Gastrocnemius medialis (tissue), 4 donors: Measurements from ENCODE around the gene RAD21L1. TPM values are rescaled to one million over a fixed set of nuclear protein-coding genes. Genes with fewer than 3 reads are reported as not detected.

ENCODE experiments used
- ATAC-seq, 2 donors: fragments of 150-250 bp; one replicate each; pipeline ENCODE4 v1.9.1; 2016
- DNase-seq, 2 donors: peaks; one replicate each; pipeline ENCODE4 v3.0.0-alpha.2; 2019
- H3K27ac ChIP-seq, 4 donors: fragments of 200-600 bp; sonication (generic); 1 replicate in 1 of 4; 2 replicates in 3 of 4; pipeline ENCODE4 v1.5.1; 2016 to 2018; ENCODE audit warnings: mild to moderate bottlenecking in 2 of 4, moderate library complexity in 1 of 4
- H3K27me3 ChIP-seq, 3 donors: fragments of 200-600 bp; sonication (generic) in 2 of 3; 1 replicate in 1 of 3; 2 replicates in 2 of 3; pipeline versions ENCODE4 v1.5.1 to v1.6.0; 2016 to 2019; ENCODE audit warnings: mild to moderate bottlenecking in 1 of 3, moderate library complexity in 1 of 3
- H3K36me3 ChIP-seq, 2 donors: fragments of 200-600 bp; sonication (generic) in 1 of 2; one replicate each; pipeline ENCODE4 v1.5.1; 2017 to 2018
- H3K4me1 ChIP-seq, 2 donors: fragments of 200-600 bp; sonication (generic) in 1 of 2; one replicate each; pipeline ENCODE4 v1.5.1; 2016 to 2017; ENCODE audit warnings: mild to moderate bottlenecking in 2 of 2
- H3K4me3 ChIP-seq, 4 donors: fragments of 200-600 bp; sonication (generic) in 3 of 4; 1 replicate in 1 of 4; 2 replicates in 3 of 4; pipeline ENCODE4 v1.5.1; 2016 to 2019; ENCODE audit warnings: mild to moderate bottlenecking in 2 of 4
- H3K9me3 ChIP-seq, 3 donors: fragments of 200-600 bp; sonication (generic) in 2 of 3; 1 replicate in 1 of 3; 2 replicates in 2 of 3; pipeline ENCODE4 v1.5.1; 2016 to 2019
- POLR2A ChIP-seq, 2 donors: fragments of 450-650 bp; IDR thresholded peaks; one replicate each; pipeline ENCODE4 v1.6.1; 2017; ENCODE audit warnings: antibody characterized with exemption in 2 of 2, mild to moderate bottlenecking in 2 of 2, moderate library complexity in 2 of 2
- in situ Hi-C, 4 donors: fragments of 200-750 bp; cut with MboI; loops; one replicate each; pipeline versions ENCODE4 v1.15.0 to v1.8.0; 2017; ENCODE audit warnings: low sequenced_read_pairs in 4 of 4
- intact Hi-C: fragments of 100-400 bp; cut with DNase I; formaldehyde crosslinking; loops from one replicate; pipeline ENCODE4 v1.15.1; 2023; ENCODE audit warnings: low total_unique reads
- total RNA-seq, 4 donors: library from RNA; depleted of rRNA; stranded (reverse); fragments of >200 nt; gene quantifications; one replicate each; pipeline versions ENCODE4 v1.1.0 to v1.2.3, GENCODE V29; 2016
- TF ChIP-seq, protein P1 (sequence below), 5 experiments: fragments of 450-650 bp in 3 of 5; fragments of 200-600 bp in 2 of 5; sonication (generic) in 2 of 5; IDR thresholded peaks in 4 of 5; conservative IDR thresholded peaks in 1 of 5; 1 replicate in 4 of 5; 2 replicates in 1 of 5; pipeline ENCODE4 v1.5.1; 2016 to 2019; ENCODE audit warnings: antibody characterized with exemption in 5 of 5, mild to moderate bottlenecking in 3 of 5, moderate library complexity in 3 of 5

The RAD21L1 gene
- total RNA-seq, 4 donors from 2014 or later, result 0.18 TPM; not detected in 3

DNA sequence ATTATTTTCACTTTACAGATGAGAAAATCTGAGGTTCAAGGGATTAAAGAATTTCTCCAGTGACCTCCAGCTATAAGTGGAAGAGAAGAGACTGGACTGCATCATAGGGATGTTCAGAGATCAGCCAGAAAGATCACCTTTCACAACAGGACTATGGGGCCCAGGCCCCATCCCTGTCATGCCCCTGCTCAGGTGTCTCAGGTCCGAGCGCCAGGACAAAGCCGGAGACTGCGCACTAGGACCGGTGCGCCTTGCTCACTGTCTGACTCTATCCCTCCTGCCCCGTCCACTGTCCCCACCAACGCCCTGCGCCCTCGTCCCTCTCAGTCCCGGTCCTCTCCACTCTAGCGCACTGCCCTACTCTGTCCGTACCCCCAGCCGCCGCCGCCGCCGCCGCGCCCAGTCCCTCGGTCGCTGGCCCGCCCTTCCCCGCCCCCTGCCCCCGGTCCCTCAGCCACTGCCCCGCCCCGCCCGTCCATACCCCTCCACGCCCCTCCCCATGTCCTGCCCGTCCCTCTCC lies 521 bp upstream of the RAD21L1 start:
- H3K36me3 ChIP-seq, result no peaks in the 10 kb centered on the region
- TF ChIP-seq, protein P1, sequence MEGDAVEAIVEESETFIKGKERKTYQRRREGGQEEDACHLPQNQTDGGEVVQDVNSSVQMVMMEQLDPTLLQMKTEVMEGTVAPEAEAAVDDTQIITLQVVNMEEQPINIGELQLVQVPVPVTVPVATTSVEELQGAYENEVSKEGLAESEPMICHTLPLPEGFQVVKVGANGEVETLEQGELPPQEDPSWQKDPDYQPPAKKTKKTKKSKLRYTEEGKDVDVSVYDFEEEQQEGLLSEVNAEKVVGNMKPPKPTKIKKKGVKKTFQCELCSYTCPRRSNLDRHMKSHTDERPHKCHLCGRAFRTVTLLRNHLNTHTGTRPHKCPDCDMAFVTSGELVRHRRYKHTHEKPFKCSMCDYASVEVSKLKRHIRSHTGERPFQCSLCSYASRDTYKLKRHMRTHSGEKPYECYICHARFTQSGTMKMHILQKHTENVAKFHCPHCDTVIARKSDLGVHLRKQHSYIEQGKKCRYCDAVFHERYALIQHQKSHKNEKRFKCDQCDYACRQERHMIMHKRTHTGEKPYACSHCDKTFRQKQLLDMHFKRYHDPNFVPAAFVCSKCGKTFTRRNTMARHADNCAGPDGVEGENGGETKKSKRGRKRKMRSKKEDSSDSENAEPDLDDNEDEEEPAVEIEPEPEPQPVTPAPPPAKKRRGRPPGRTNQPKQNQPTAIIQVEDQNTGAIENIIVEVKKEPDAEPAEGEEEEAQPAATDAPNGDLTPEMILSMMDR (IDR thresholded peaks at IDR 0.05 in 4 of 5, conservative IDR thresholded peaks at IDR 0.05 in 1 of 5), result no peak
- no peak for TF ChIP-seq POLR2A (IDR thresholded peaks at IDR 0.05)
- H3K27me3 ChIP-seq, result peaks cover 9 to 32% (median 16%) of the 10 kb centered on the region in 3 donors
- in situ Hi-C loops (no loop called here), intact Hi-C loops (loop anchor here (5.0 kb wide), 1 partner anchor 103 kb away; no protein-coding TSS in a partner anchor)
- peak overlapping the region in 3 of 4 donors; percentile 17 to 38 (median 18) for H3K27ac ChIP-seq
- peaks cover 0 to 11% of the 10 kb centered on the region in 2 donors for H3K4me1 ChIP-seq
- no peaks in the 10 kb centered on the region for H3K9me3 ChIP-seq
- H3K4me3 ChIP-seq, result peak overlapping the region; percentile 51 to 74 (median 55)
- DNase-seq (no peak), ATAC-seq (peak; percentile 46 to 47)

DNA sequence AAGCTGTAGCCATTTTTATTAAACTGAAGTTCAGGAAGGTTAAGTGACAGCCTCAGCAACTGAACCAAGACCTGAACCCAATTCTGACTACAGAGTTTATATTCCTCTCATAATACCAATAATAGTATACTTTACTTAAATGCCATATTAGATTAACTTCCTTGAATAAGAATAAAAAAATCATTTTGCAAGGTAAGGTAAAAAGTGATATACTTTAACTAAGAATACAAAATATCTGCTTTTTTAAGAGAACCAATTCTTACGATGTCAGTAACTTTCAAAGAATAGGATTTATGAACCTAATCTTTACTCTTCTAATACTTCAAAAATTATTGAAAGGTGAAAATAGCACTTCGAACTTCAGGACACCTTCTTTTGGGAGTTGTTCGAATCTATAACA lies 3.7 kb downstream of the RAD21L1 start:
- TF ChIP-seq, protein P1 (IDR thresholded peaks at IDR 0.05 in 4 of 5, conservative IDR thresholded peaks at IDR 0.05 in 1 of 5), result no peak
- TF ChIP-seq POLR2A (IDR thresholded peaks at IDR 0.05), result no peak
- no peak for ATAC-seq
- Histone ChIP-seq H3K36me3 (no peaks in the 10 kb centered on the region), H3K4me1 (peaks cover 0 to 11% of the 10 kb centered on the region in 2 donors), H3K4me3 (no peak overlapping the region), H3K27ac (no peak overlapping the region), H3K9me3 (no peaks in the 10 kb centered on the region), H3K27me3 (peaks cover 9 to 32% (median 16%) of the 10 kb centered on the region in 3 donors)
- no peak for DNase-seq
- intact Hi-C loops (loop anchor here (5.0 kb wide), 1 partner anchor 107 kb away; no protein-coding TSS in a partner anchor), in situ Hi-C loops (no loop called here)

GRCh38 chr20:1232286-1233111 lies 6.7 kb downstream of the RAD21L1 start:
- TF ChIP-seq, protein P1 (IDR thresholded peaks at IDR 0.05 in 4 of 5, conservative IDR thresholded peaks at IDR 0.05 in 1 of 5), result no peak
- no peak for TF ChIP-seq POLR2A (IDR thresholded peaks at IDR 0.05)
- DNase-seq (no peak), ATAC-seq (no peak)
- no peak overlapping the region for H3K27ac ChIP-seq
- peaks cover 1 to 17% (median 11%) of the 10 kb centered on the region in 3 donors for H3K27me3 ChIP-seq
- H3K36me3 ChIP-seq, result no peaks in the 10 kb centered on the region
- intact Hi-C loops, result no loop called here
- H3K4me3 ChIP-seq, result no peak overlapping the region
- H3K9me3 ChIP-seq, result no peaks in the 10 kb centered on the region
- in situ Hi-C loops, result no loop called here
- H3K4me1 ChIP-seq, result no peaks in the 10 kb centered on the region

- DNase-seq, result no peak
Observed at GRCh38 chr20:1240549-1240948, 14.7 kb downstream of the RAD21L1 start.

More at GRCh38 chr20:1240549-1240948, 14.7 kb downstream of the RAD21L1 start:
- Histone ChIP-seq H3K4me3 (no peak overlapping the region), H3K4me1 (no peaks in the 10 kb centered on the region), H3K27ac (no peak overlapping the region), H3K9me3 (no peaks in the 10 kb centered on the region), H3K36me3 (no peaks in the 10 kb centered on the region), H3K27me3 (no peaks in the 10 kb centered on the region)
- in situ Hi-C loops, result no loop called here
- TF ChIP-seq, protein P1 (IDR thresholded peaks at IDR 0.05 in 4 of 5, conservative IDR thresholded peaks at IDR 0.05 in 1 of 5), result no peak
- TF ChIP-seq POLR2A (IDR thresholded peaks at IDR 0.05), result no peak
- ATAC-seq, result no peak
- intact Hi-C loops, result no loop called here
